GM12872 (cell line): ENCODE measurements around the gene ARL16.

ENCODE experiments used
- TF ChIP-seq, protein P1 (sequence below): IDR thresholded peaks from 3 replicates; pipeline ENCODE4 v1.5.1; 2011; ENCODE audit warnings: low read depth, mild to moderate bottlenecking, low read length, moderate library complexity; ENCODE audit not compliant: insufficient read depth

The ARL16 gene

DNA sequence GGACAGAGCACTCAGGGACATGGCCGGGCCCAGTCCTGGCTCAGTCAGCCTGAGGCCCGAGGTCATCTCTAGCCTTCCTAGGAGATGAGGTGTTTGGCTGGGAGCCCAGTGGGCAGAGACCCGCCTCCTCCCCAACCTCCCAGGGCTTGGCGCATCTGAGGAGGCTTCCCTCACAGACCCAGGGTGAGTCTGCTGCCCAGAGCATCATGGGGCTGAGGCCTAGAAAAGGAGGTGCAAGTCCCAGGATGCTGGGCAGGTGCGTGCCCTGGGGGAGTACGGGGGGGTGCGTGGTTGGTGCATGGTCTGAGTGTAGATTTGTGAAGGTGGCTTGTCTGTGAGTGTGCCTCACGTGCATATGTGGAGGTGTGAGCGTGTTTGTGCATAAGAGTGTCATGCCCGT is 31.9 kb downstream of the ARL16 start:
- TF ChIP-seq, protein P1, sequence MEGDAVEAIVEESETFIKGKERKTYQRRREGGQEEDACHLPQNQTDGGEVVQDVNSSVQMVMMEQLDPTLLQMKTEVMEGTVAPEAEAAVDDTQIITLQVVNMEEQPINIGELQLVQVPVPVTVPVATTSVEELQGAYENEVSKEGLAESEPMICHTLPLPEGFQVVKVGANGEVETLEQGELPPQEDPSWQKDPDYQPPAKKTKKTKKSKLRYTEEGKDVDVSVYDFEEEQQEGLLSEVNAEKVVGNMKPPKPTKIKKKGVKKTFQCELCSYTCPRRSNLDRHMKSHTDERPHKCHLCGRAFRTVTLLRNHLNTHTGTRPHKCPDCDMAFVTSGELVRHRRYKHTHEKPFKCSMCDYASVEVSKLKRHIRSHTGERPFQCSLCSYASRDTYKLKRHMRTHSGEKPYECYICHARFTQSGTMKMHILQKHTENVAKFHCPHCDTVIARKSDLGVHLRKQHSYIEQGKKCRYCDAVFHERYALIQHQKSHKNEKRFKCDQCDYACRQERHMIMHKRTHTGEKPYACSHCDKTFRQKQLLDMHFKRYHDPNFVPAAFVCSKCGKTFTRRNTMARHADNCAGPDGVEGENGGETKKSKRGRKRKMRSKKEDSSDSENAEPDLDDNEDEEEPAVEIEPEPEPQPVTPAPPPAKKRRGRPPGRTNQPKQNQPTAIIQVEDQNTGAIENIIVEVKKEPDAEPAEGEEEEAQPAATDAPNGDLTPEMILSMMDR: no peak

DNA sequence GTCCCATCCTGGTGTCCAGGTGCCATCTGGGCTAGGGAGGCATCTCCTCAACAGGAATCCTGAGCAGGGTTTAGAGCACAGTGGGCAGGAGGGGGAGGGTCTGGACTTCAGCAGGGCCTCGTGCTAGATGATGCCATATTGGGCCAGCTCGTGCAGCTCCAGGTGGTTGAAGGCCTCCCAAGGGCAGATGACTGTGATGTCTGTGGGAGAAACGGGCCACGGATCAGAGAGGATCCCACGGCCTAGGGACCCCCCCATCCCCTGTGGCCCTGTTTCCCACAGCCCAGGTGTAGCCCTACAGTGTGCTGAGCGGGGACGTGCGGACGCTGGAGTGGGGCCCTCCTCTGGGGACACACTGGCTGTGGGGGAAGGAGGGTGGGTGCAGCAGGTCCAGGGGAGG is 32.6 kb downstream of the ARL16 start:
- TF ChIP-seq, protein P1: no peak

DNA sequence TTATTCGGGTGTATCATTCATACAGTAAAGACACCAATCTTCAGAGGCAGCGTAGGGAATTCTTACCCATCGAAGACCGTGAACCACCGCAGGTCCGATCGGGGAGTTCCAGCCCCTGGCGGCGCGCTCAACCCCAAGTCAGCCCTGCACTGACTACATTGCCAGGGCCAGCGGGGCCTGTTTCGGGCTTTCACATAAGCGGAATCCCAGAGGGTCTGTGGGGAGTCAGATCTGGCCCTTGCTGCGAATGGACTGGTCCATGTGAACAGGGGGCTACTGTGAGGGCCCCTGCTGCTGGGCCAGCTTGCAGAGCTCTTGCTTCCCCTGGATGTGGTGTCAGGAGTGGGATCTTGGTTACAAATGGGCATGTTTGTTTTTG is 34.9 kb downstream of the ARL16 start:
- TF ChIP-seq, protein P1: no peak

DNA sequence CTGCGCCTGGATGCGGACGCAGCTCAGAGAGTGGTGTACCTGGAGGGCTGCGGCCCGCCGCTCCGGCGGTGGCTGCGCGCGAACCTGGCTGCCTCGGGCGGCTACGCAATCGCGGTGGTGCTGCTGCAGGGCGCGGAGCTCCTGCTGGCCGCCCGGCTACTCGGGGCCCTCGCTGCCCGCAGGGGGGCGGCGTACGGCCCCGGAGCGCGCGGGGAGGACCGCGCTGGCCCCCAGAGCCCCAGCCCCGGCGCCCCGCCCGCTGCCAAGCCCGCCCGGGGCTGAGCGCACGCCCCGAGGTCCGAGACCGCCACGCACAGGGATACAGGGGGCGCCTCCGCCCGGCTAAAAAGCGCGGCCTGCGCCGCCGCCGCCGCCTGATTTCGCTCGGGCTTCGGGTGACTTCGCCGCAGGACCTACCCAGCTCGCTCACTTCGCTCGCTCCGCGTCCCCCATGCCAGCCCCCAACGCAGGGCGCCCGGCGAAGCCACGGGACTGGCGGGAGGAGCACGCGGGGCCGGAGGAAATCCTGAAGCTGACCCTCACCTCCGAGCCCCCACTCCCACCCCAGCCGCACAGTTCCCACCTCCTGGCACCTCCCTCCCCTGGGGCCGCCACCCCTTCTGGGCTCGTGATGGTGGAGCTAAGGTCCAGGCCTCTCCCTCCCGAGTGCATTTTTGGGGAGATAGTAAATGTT is 35.4 kb downstream of the ARL16 start:
- TF ChIP-seq, protein P1: no peak

DNA sequence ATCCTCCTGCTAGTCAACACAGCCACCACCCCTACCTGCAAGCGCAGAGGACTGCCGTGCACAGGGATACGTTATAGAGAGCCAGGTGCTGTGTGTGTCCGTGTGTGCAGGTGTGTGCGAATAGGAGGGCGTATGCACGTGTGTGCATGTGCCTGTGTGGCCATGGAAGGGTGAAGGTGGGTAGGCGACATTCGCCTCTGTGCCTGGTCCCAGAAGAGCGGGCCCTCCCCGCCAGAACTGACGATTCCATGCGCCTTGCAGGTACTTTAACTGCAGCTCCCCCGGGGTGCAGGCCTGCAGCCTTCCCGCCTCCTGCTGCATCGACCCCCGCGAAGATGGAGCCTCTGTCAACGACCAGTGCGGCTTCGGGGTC is 36.0 kb downstream of the ARL16 start:
- TF ChIP-seq, protein P1: no peak

DNA sequence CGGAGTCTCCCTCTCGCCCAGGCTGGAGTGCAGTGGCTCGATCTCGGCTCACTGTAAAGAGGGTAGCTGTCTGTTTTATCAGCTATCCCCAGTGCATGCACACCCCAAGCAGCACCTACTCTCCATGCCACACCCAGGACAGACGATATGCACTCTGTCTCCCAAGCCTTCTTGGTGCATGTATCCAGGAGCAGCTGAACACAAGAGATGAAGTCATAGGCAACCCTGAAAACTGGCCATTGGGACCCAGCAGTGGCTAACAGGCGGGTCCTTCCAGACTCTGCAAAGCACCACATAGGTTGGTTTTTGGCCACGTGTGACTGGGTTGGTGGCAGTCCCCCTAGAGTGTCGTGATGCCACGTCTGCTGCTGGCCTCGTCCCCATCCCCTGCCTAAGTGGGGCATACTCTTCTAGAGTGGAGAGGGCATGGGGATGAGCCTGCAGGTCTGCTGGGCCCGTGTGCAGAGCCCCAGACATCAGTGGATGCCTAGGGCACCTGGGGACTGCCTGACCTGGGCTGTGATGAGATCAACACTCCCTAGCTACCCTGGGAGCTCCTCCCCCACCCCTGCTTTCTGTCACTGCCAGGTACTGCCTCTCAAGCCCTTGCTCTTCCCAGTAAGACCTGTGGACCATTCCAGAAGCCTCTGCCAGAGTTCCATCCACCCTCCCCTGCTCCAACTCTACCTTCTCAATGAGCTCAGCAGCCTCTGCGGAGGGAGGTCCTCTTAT is 36.6 kb downstream of the ARL16 start:
- TF ChIP-seq, protein P1: no peak

DNA sequence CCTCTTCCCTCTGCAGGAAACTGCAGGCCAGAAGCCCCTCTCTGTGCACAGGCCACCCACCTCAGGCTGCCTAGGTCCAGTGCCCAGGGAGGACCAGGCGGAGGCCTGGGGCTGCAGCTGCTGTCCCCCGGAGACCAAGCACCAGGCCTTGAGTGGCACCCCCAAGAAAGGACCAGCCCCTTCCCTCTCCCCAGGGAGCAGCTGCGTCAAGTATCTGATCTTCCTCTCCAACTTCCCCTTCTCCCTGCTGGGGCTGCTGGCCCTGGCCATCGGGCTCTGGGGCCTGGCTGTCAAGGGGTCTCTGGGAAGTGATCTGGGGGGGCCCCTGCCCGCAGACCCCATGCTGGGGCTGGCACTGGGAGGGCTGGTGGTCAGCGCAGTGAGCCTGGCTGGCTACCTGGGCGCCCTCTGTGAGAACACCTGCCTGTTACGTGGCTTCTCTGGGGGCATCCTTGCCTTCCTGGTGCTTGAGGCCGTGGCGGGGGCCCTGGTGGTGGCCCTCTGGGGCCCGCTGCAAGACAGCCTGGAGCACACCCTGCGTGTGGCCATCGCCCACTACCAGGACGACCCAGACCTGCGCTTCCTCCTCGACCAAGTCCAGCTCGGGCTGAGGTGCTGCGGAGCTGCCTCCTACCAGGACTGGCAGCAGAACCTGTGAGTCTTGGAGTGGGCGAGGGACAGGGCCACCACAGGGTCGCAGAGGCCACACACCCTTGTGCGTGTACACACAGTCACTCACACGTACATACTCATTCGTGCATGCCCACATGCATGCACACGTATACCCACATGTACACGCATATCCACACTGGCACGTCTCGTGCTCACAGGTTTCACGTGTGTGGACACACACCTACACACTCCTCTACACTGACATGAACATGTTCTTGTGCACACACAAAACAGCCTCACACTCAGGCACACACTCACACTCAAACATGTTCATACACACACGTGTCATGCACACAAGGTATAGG is 38.3 kb downstream of the ARL16 start:
- TF ChIP-seq, protein P1: no peak
